HL-60 (cell line): ENCODE data around the gene AMPD3.

Experiments
- DNase-seq, 2 experiments: peaks; one replicate each; pipeline ENCODE4 v3.0.0-alpha.2; 2010 to 2020; ENCODE audit warnings: low read depth in 1 of 2, low spot score in 1 of 2
- H3K27ac ChIP-seq: fragments of 250-450 bp; sonication (Bioruptor Pico); replicated peaks from 2 replicates; pipeline ENCODE4 v1.5.1; 2020; ENCODE audit warnings: mild to moderate bottlenecking, moderate library complexity
- H3K27me3 ChIP-seq: fragments of 250-450 bp; sonication (Bioruptor Pico); 2 replicates; pipeline ENCODE4 v1.5.1; 2021; ENCODE audit warnings: mild to moderate bottlenecking, moderate library complexity; ENCODE audit not compliant: insufficient read depth, poor library complexity, severe bottlenecking
- H3K4me3 ChIP-seq: replicated peaks from 2 replicates; pipeline ENCODE4 v1.5.1; 2011; ENCODE audit warnings: mild to moderate bottlenecking, control low read depth, low read length; ENCODE audit not compliant: insufficient read depth
- GABPA ChIP-seq: IDR thresholded peaks from 2 replicates; pipeline ENCODE4 v1.6.1; 2012; ENCODE audit warnings: low read depth
- POLR2AphosphoS5 ChIP-seq: IDR thresholded peaks from 2 replicates; pipeline ENCODE4 v1.6.1; 2012; ENCODE audit warnings: low read depth
- SPI1 ChIP-seq: IDR thresholded peaks from 2 replicates; pipeline ENCODE4 v1.6.1; 2012; ENCODE audit warnings: low read depth, mild to moderate bottlenecking, borderline replicate concordance
- TF ChIP-seq, protein P1 (sequence below): IDR thresholded peaks from one replicate; pipeline ENCODE4 v1.5.1; 2011; ENCODE audit warnings: low read length, control low read depth, inconsistent platforms; ENCODE audit not compliant: insufficient read depth
- TF ChIP-seq, protein P2 (sequence below): IDR thresholded peaks from 2 replicates; pipeline ENCODE4 v1.6.1; 2012; ENCODE audit warnings: low read depth; ENCODE audit not compliant: insufficient replicate concordance

The AMPD3 gene

DNA sequence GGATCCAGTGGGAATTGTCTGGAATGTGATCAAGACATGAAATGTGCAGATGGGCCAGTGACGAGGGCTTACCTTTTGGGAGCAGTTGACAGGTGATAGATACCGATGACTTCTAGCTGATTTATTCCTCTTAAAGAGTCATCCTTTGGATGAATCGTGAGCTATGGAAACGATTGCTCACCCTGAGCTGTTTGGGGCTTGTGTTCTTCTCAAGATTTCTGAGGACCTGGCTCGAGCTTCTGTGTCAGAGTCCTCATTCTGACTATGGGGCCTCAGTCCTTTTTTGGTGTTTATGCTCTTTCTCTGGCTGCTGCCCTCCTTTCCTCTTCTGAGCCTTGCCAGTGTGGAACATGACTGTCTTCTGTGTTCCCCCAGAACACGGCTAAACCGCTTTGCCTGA, 11.9 kb upstream of the AMPD3 start:
- no peaks in the 10 kb centered on the region for H3K27me3 ChIP-seq

DNA sequence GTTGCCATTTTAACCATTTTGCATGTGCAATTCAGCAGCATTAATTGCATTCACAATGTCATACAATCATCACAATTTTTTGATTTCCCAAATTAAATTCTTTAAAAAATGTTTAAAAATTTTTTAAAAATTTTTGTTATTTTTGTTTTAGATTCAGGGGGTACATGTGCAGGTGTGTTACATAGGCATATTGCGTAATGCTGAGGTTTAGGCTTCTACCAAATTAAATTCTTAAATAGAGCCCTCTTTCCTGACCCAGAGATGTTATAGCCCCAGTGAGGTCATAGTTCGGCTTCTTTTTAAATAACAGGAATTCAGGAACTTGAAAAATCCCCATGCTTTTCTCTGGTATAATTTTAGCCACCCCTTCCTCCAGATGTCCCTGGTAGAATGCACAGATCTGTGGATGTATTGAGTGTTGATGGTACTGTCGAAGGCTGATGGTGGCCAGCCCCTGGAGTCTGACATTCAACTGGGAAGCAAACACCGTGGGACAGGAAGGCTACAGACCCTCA, 11.3 kb upstream of the AMPD3 start:
- H3K27me3 ChIP-seq, result no peaks in the 10 kb centered on the region
- no peak overlapping the region for H3K27ac ChIP-seq
- TF ChIP-seq, protein P1, sequence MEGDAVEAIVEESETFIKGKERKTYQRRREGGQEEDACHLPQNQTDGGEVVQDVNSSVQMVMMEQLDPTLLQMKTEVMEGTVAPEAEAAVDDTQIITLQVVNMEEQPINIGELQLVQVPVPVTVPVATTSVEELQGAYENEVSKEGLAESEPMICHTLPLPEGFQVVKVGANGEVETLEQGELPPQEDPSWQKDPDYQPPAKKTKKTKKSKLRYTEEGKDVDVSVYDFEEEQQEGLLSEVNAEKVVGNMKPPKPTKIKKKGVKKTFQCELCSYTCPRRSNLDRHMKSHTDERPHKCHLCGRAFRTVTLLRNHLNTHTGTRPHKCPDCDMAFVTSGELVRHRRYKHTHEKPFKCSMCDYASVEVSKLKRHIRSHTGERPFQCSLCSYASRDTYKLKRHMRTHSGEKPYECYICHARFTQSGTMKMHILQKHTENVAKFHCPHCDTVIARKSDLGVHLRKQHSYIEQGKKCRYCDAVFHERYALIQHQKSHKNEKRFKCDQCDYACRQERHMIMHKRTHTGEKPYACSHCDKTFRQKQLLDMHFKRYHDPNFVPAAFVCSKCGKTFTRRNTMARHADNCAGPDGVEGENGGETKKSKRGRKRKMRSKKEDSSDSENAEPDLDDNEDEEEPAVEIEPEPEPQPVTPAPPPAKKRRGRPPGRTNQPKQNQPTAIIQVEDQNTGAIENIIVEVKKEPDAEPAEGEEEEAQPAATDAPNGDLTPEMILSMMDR, result no peak
- TF ChIP-seq, protein P2, sequence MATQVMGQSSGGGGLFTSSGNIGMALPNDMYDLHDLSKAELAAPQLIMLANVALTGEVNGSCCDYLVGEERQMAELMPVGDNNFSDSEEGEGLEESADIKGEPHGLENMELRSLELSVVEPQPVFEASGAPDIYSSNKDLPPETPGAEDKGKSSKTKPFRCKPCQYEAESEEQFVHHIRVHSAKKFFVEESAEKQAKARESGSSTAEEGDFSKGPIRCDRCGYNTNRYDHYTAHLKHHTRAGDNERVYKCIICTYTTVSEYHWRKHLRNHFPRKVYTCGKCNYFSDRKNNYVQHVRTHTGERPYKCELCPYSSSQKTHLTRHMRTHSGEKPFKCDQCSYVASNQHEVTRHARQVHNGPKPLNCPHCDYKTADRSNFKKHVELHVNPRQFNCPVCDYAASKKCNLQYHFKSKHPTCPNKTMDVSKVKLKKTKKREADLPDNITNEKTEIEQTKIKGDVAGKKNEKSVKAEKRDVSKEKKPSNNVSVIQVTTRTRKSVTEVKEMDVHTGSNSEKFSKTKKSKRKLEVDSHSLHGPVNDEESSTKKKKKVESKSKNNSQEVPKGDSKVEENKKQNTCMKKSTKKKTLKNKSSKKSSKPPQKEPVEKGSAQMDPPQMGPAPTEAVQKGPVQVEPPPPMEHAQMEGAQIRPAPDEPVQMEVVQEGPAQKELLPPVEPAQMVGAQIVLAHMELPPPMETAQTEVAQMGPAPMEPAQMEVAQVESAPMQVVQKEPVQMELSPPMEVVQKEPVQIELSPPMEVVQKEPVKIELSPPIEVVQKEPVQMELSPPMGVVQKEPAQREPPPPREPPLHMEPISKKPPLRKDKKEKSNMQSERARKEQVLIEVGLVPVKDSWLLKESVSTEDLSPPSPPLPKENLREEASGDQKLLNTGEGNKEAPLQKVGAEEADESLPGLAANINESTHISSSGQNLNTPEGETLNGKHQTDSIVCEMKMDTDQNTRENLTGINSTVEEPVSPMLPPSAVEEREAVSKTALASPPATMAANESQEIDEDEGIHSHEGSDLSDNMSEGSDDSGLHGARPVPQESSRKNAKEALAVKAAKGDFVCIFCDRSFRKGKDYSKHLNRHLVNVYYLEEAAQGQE, result no peak
- no peak for TF ChIP-seq POLR2AphosphoS5
- TF ChIP-seq SPI1, result no peak
- no peak for TF ChIP-seq GABPA
- no peak overlapping the region for H3K4me3 ChIP-seq
- DNase-seq, result no peak

More for the DNA sequence above, 11.9 kb upstream of the AMPD3 start:
- Histone ChIP-seq H3K4me3 (no peak overlapping the region), H3K27ac (no peak overlapping the region)
- no peak for DNase-seq
- TF ChIP-seq, protein P2, result no peak
- TF ChIP-seq GABPA, result no peak
- TF ChIP-seq, protein P1, result no peak
- TF ChIP-seq SPI1, result no peak
- TF ChIP-seq POLR2AphosphoS5, result no peak

DNA sequence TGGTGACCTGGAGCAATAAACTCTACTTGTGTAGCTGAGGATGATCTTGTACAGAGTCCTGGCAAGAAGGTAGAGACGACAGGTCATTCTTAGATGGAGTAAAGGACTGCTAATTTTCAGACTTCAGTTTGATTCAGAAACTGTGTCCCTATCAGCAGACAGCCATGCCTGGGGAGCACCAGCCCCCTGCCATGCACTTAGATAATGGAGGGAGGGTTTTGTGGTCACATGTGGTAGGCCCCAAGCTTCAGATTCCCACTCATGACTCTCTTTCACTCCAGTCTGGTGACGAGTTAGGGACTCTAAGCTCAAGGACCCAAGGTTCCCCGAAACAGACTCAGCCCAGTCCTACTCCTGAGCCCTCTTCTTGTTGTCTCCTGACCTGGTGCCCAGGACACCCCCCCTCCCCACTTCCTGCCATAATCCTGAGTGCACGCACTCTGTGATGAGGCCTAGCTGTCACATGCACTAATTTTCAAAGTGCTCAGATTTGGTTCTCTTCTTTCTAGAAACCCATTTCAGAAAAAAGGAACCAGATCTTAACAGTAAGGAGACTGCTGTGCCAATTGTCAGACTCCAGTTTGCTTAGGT, 10.2 kb upstream of the AMPD3 start:
- DNase-seq, result peak in 1 of 2 experiments; percentile 40
- peak overlapping the region; percentile 18 for H3K27ac ChIP-seq
- no peaks in the 10 kb centered on the region for H3K27me3 ChIP-seq
- no peak overlapping the region for H3K4me3 ChIP-seq
- TF ChIP-seq POLR2AphosphoS5 (no peak), SPI1 (no peak), GABPA (no peak)
- TF ChIP-seq, protein P1, result no peak
- TF ChIP-seq, protein P2, result no peak
